Hypothalamus (tissue), 51 donors: ENCODE results near the gene PIAS4.

Experiments
- DNase-seq, 51 donors: peaks; one replicate each; lab custom pipeline; 2025; lab: John Stamatoyannopoulos, UW

PIAS4 gene

GRCh38 chr19:4036576-4037300, 29.2 kb downstream of the PIAS4 start:
- no peak for DNase-seq

DNA sequence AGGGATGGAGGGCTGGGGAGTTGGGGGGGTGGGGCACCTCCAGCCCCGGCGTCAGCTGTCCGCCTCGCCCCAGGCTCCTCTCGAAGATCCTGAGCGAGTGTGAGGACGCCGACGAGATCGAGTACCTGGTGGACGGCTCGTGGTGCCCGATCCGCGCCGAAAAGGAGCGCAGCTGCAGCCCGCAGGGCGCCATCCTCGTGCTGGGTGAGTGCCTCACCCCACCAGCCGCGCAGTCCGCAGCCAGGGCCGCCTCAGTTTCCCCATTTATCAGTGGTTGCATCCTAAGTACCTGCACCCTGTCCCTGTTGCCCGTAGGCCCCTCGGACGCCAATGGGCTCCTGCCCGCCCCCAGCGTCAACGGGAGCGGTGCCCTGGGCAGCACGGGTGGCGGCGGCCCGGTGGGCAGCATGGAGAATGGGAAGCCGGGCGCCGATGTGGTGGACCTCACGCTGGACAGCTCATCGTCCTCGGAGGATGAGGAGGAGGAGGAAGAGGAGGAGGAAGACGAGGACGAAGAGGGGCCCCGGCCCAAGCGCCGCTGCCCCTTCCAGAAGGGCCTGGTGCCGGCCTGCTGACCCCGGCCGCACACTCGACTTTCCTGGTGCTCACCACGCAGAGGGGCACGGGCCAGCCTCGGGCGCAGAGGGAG, 29.9 kb downstream of the PIAS4 start:
- DNase-seq = no peak

- no peak for DNase-seq
Measured at GRCh38 chr19:4038057-4038456, 30.5 kb downstream of the PIAS4 start.

GRCh38 chr19:4038661-4039423, 31.3 kb downstream of the PIAS4 start:
- no peak for DNase-seq

GRCh38 chr19:4042064-4042730, 34.7 kb downstream of the PIAS4 start:
- DNase-seq = no peak

GRCh38 chr19:4042731-4043082, 35.2 kb downstream of the PIAS4 start:
- no peak for DNase-seq

DNA sequence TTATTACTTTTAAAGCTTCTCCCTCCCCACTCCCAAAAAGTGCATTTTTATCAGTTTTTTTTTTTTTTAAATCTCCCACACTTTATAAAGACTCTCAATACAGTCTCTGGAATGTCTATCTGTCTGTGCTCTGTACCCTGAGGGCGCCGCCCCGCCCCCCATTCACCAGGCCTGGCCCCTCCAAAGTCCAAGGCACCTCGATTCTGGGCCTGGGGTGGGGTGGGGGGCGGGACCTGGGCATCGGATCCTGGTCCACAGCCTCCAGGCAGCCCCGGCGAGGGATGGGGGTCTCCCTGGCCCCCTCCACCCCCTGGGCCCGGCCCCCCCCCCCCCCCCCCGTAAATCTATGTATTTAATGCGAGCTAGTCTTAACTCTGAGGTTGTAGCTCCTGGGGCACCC, 35.9 kb downstream of the PIAS4 start:
- no peak for DNase-seq

DNA sequence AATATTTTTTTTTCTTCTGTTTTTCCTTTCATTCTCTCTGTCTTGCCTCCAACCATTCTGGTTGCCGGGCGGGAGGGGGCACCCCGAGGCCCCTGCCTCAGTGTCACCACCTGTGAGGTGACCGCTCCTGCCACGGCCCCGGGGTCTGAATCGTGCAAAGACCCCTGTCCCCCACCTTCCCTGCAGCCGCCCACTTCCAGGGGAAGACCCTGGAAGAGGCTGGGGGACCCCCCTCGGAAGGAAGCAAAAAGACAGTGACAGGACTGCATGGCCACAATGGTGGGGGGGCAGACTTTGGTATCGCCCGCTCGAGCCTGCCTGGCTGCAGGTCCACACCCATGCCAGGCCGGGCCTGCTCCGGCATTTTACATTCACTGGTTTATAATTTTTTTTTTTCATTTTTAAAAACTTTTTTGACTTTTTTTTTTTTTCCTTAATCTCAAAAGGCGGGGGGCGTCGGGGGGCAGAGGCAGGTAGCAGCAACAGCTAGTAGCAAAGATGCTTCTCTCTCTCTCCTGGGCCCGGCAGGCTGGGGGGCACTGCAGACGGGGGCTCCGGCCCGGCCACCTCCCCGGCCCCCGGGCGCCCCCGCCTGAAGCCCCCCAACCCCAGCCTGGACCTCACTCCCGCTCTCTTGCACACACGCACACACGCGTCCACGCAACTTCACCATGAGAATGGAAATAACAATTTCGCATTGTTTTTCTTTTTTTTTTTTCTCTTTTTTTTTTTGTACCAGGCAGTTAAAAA, 36.6 kb downstream of the PIAS4 start:
- no peak for DNase-seq

- no peak for DNase-seq
Measured at GRCh38 chr19:4044990-4045465, 37.5 kb downstream of the PIAS4 start.

GRCh38 chr19:4045597-4046361, 38.2 kb downstream of the PIAS4 start:
- DNase-seq = no peak

- DNase-seq = no peak
Measured at GRCh38 chr19:4046362-4046691, 38.8 kb downstream of the PIAS4 start.

GRCh38 chr19:4046946-4047683, 39.6 kb downstream of the PIAS4 start:
- no peak for DNase-seq

- DNase-seq = no peak
Measured at GRCh38 chr19:4049432-4049831, 41.9 kb downstream of the PIAS4 start.

GRCh38 chr19:4051175-4052101, 43.9 kb downstream of the PIAS4 start:
- DNase-seq = peak in 2 of 51 donors; percentile 10 to 47

DNA sequence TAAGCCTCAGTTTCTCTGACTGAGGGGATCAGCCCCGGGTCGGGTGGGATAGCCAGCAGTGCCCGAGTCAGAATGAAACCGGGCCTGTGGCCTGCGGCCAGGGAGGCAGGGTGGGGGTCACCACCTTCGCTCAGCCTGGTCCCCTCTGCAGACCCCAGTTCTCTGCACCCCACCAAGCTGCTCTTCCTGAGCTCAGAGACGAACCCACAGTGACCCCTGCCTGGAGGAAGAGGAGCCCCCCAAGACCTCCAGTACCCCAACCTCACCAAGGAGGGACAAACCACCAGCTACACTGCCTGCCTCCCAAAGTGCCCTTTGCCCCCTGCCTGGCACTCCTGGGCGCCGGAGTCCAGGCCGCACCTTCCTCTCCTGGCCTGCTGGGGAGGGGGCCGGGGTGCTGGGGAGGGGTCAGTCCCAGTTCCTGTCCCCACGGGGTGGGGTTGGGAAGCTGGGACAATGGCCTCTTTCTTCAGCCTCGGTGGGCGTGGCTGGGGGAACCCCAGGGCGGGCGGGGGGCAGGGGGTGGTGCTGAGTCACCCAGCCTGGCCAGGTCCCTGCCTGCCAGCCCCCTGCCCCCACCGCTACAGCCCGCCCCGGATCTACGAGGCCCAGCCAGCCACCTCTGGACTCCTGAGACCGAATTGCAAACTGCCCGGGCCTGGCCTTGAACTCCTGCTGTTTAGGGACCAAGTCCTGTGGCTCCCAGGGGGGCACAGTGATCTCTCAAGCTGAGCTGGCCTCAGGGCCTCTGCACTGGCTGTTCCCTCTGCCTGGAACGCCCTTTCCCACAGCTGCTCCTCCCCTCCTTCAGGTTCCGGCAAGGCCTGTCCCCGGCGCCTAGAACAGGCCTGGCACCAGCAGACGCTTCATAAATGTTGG, 44.8 kb downstream of the PIAS4 start:
- DNase-seq = peak in 28 of 51 donors; percentile 6 to 79 (median 36)

DNA sequence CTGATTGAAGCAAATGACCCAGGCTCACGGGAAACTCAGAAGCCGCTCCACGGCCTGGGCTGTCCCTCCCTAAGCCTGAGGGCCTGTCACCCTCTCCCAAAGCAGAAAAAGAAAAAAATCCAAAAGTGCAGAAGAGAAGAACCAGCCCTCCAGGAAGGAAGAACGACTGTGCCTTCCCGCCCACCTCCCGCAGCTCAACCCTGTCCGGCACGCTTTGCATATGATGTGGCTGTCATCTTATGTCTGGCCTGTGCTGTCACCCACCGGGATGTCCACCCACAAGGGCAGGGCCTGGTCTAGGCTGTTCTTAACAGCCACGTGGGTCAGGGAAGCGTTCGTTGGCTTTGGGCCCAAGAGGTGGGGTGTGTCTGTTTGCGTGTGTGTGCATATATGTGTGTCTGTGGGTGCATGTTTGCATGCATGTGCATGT, 45.5 kb downstream of the PIAS4 start:
- DNase-seq = no peak
